Measurements from ENCODE around the gene ZMYND11. TPM values are rescaled to one million over a fixed set of nuclear protein-coding genes. Genes with fewer than 3 reads are reported as not detected.

The ZMYND11 gene
- polyA plus RNA-seq, 1 donor (not counting 4 experiments of a cell fraction or from before 2014, with no cell fraction given): 36.1 TPM

DNA sequence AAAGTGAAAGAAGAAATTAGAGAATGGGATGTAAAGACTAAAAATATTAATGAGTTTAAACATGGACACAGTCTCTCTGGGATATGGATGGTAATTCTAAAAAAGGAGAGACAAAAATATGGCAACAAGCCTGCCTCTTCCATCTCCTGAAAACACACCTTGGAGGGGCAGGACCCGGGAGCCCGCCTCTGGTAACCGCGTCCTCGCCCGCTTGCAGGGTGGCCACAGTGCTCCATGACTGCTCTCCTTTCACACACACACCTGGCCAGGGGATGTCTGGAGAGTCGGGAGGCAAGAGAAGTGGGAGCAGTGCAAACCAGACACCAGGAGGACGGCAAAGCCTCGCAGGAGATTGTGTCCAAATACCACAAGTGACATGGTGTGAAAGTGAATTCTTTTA lies 166.3 kb downstream of the ZMYND11 start:
- dilution Hi-C loops (cut with MboI; ENCODE audit: extremely low pct_ligation_motif_present, low sequenced_read_pairs): no loop called here

More for the DNA sequence above, 166.3 kb downstream of the ZMYND11 start:
- no peak overlapping the region for H3K4me2 ChIP-seq (ENCODE audit: control insufficient read depth, extremely low read depth, insufficient read depth, low read depth, low read length)
- no peaks in the 10 kb centered on the region for H3K9me3 ChIP-seq (ENCODE audit: control insufficient read depth, low read depth, low read length)
- no peak overlapping the region for H3K27ac ChIP-seq (ENCODE audit: control insufficient read depth, insufficient read depth, low read length)
- no peak for DNase-seq (ENCODE audit: low read depth, low spot score)
- H4K20me1 ChIP-seq (ENCODE audit: control insufficient read depth, extremely low read depth, insufficient read depth, low read length): no peaks in the 10 kb centered on the region
- no peaks in the 10 kb centered on the region for H3K27me3 ChIP-seq (ENCODE audit: control insufficient read depth, extremely low read depth, insufficient read depth, low read length)
- no peak overlapping the region for H3K4me3 ChIP-seq (ENCODE audit: control insufficient read depth in 2 of 3, extremely low read depth in 1 of 3, insufficient read depth in 2 of 3, low read depth in 1 of 3, low read length in 3 of 3)
- H2AFZ ChIP-seq (ENCODE audit: control insufficient read depth, low read length): no peak overlapping the region
- no peaks in the 10 kb centered on the region for H3K79me2 ChIP-seq (ENCODE audit: control insufficient read depth, insufficient read depth, low read length)
- peaks cover 4% of the 10 kb centered on the region for H3K4me1 ChIP-seq (ENCODE audit: control insufficient read depth, extremely low read depth, insufficient read depth, low read length)
- FAIRE-seq: no peak
- no peaks in the 10 kb centered on the region for H3K36me3 ChIP-seq (ENCODE audit: control insufficient read depth in 2 of 2, extremely low read depth in 1 of 2, insufficient read depth in 2 of 2, low read length in 2 of 2)
- H3K9me1 ChIP-seq (ENCODE audit: control insufficient read depth, extremely low read depth, insufficient read depth, low read length): no peaks in the 10 kb centered on the region
- H3K9ac ChIP-seq (ENCODE audit: control insufficient read depth, extremely low read depth, insufficient read depth, low read length): no peak overlapping the region
- TF ChIP-seq EZH2 (IDR thresholded peaks at IDR 0.05; ENCODE audit: low read length): no peak
- TF ChIP-seq, protein P1, sequence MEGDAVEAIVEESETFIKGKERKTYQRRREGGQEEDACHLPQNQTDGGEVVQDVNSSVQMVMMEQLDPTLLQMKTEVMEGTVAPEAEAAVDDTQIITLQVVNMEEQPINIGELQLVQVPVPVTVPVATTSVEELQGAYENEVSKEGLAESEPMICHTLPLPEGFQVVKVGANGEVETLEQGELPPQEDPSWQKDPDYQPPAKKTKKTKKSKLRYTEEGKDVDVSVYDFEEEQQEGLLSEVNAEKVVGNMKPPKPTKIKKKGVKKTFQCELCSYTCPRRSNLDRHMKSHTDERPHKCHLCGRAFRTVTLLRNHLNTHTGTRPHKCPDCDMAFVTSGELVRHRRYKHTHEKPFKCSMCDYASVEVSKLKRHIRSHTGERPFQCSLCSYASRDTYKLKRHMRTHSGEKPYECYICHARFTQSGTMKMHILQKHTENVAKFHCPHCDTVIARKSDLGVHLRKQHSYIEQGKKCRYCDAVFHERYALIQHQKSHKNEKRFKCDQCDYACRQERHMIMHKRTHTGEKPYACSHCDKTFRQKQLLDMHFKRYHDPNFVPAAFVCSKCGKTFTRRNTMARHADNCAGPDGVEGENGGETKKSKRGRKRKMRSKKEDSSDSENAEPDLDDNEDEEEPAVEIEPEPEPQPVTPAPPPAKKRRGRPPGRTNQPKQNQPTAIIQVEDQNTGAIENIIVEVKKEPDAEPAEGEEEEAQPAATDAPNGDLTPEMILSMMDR (optimal IDR thresholded peaks at IDR 0.05 in 1 of 3, IDR thresholded peaks at IDR 0.05 in 1 of 3, conservative IDR thresholded peaks at IDR 0.05 in 1 of 3; ENCODE audit: extremely low read depth in 1 of 3, insufficient read depth in 2 of 3, low read length in 3 of 3): no peak

Small RNA genes lying within 50 kb of the gene (small RNA-seq; reads per million reads assigned to genes)
- gene RNA5SP297 (ENCODE audit: insufficient read length in 3 of 3, low read depth in 3 of 3, low replicate concordance in 1 of 3): 0 reads per million in 3 experiments
- gene RNA5SP298 (ENCODE audit: insufficient read length in 3 of 3, low read depth in 3 of 3, low replicate concordance in 1 of 3): 0 to 2.0 (median 1.0) reads per million in 3 experiments

Other genes starting within 250 kb of the ZMYND11 start
- gene TUBB8, start 86.2 kb upstream of the ZMYND11 start, polyA plus RNA-seq: 0.05 to 0.10 TPM in 2 of 3 replicates, not detected in the other

Data from keratinocyte (primary cell).